GM21528 (cell line): Measurements from ENCODE around the gene RTN4RL1.
"Not testable (repeated sequence)": the region's sequence is repeated elsewhere in the genome, so short reads cannot be mapped to it uniquely, and the experiment has no call there.

ENCODE experiments used
- ATAC-seq: cut with Tn5 transposase; IDR thresholded peaks from one replicate; pipeline ENCODE4 v1.9.1; 2021; ENCODE audit warnings: mild to moderate bottlenecking, moderate library complexity; ENCODE audit not compliant: unreplicated experiment, low FRiP score

RTN4RL1 gene

GRCh38 chr17:2008332-2009126 is 16.6 kb downstream of the RTN4RL1 start:
- ATAC-seq: no peak

- no peak for ATAC-seq
These were observed 20.6 kb downstream of the RTN4RL1 start for GRCh38 chr17:2004435-2004952.

GRCh38 chr17:2003525-2003924 is 21.6 kb downstream of the RTN4RL1 start:
- no peak for ATAC-seq

GRCh38 chr17:2002767-2003329 is 22.3 kb downstream of the RTN4RL1 start:
- no peak for ATAC-seq

GRCh38 chr17:1999557-2000251 is 25.4 kb downstream of the RTN4RL1 start:
- ATAC-seq: no peak

- no peak for ATAC-seq
These were observed 27.0 kb downstream of the RTN4RL1 start for GRCh38 chr17:1997927-1998742.

GRCh38 chr17:1997289-1997926 is 27.7 kb downstream of the RTN4RL1 start:
- ATAC-seq: no peak

- ATAC-seq: no peak
These were observed 28.3 kb downstream of the RTN4RL1 start for GRCh38 chr17:1996800-1997288.

GRCh38 chr17:1995907-1996799 is 29.0 kb downstream of the RTN4RL1 start:
- ATAC-seq: no peak

- no peak for ATAC-seq
These were observed 29.7 kb downstream of the RTN4RL1 start for GRCh38 chr17:1995321-1995892.

- ATAC-seq: no peak
These were observed 30.4 kb downstream of the RTN4RL1 start for GRCh38 chr17:1994707-1995106.

GRCh38 chr17:1992541-1992940 is 32.6 kb downstream of the RTN4RL1 start:
- ATAC-seq: no peak

GRCh38 chr17:1989135-1989534 is 36.0 kb downstream of the RTN4RL1 start:
- ATAC-seq: no peak

GRCh38 chr17:1986783-1987451 is 38.2 kb downstream of the RTN4RL1 start:
- ATAC-seq: no peak

GRCh38 chr17:1985686-1986085 is 39.4 kb downstream of the RTN4RL1 start:
- ATAC-seq: no peak

- ATAC-seq: no peak
These were observed 40.0 kb downstream of the RTN4RL1 start for GRCh38 chr17:1985093-1985492.

GRCh38 chr17:1982793-1983366 is 42.3 kb downstream of the RTN4RL1 start:
- not testable (repeated sequence) for ATAC-seq
